SK-N-SH treated with all-trans-retinoic acid at 6 μM for 48 hours (cell line): ENCODE data around the gene ATP13A2.

Experiments
- CSDC2 ChIP-seq: fragments of 250-450 bp; sonication (Bioruptor Pico); IDR thresholded peaks from 2 replicates; pipeline ENCODE4 v1.5.0; 2020; ENCODE audit warnings: mild to moderate bottlenecking, moderate library complexity
- GLIS3 ChIP-seq: fragments of 250-450 bp; sonication (Bioruptor Pico); IDR thresholded peaks from 2 replicates; pipeline ENCODE4 v1.5.0; 2020; ENCODE audit warnings: mild to moderate bottlenecking, moderate library complexity
- ISL1 ChIP-seq: fragments of 250-450 bp; sonication (Bioruptor Pico); IDR thresholded peaks from 2 replicates; pipeline ENCODE4 v2.1.2; 2022; ENCODE audit warnings: mild to moderate bottlenecking, moderate library complexity
- PPARA ChIP-seq: fragments of 250-450 bp; sonication (Bioruptor Pico); IDR thresholded peaks from 2 replicates; pipeline ENCODE4 v1.5.0; 2020; ENCODE audit warnings: mild to moderate bottlenecking, borderline replicate concordance
- RARB ChIP-seq: fragments of 250-450 bp; sonication (Bioruptor Pico); IDR thresholded peaks from 2 replicates; pipeline ENCODE4 v1.8.0; 2021; ENCODE audit warnings: mild to moderate bottlenecking, moderate library complexity
- ZFP30 ChIP-seq: fragments of 450-650 bp; formaldehyde crosslinking; IDR thresholded peaks from 2 replicates; pipeline ENCODE4 v1.5.0; 2022; ENCODE audit warnings: mild to moderate bottlenecking, moderate library complexity
- ZNF565 ChIP-seq: fragments of 450-650 bp; formaldehyde crosslinking; conservative IDR thresholded peaks from 2 replicates; pipeline ENCODE4 v1.5.0; 2020; ENCODE audit warnings: low read depth, mild to moderate bottlenecking, moderate library complexity
- ZNF70 ChIP-seq: fragments of 450-650 bp; formaldehyde crosslinking; IDR thresholded peaks from 2 replicates; pipeline ENCODE4 v1.5.0; 2020; ENCODE audit warnings: mild to moderate bottlenecking, moderate library complexity
- TF ChIP-seq, protein P1 (sequence below): fragments of 250-450 bp; sonication (Bioruptor Pico); IDR thresholded peaks from 2 replicates; pipeline ENCODE4 v1.8.0; 2021; ENCODE audit warnings: low read depth, mild to moderate bottlenecking, moderate library complexity, borderline replicate concordance
- TF ChIP-seq, protein P2 (sequence below): fragments of 250-450 bp; sonication (Bioruptor Pico); IDR thresholded peaks from 2 replicates; pipeline ENCODE4 v1.5.1; 2021; ENCODE audit warnings: mild to moderate bottlenecking, moderate library complexity
- TF ChIP-seq, protein P3 (sequence below): fragments of 250-450 bp; sonication (Bioruptor Pico); IDR thresholded peaks from 2 replicates; pipeline ENCODE4 v1.8.0; 2020; ENCODE audit warnings: mild to moderate bottlenecking, moderate library complexity, borderline replicate concordance
- TF ChIP-seq, protein P4 (sequence below): fragments of 250-450 bp; sonication (Bioruptor Pico); IDR thresholded peaks from 2 replicates; pipeline ENCODE4 v1.5.0; 2020; ENCODE audit warnings: mild to moderate bottlenecking, moderate library complexity

DNA sequence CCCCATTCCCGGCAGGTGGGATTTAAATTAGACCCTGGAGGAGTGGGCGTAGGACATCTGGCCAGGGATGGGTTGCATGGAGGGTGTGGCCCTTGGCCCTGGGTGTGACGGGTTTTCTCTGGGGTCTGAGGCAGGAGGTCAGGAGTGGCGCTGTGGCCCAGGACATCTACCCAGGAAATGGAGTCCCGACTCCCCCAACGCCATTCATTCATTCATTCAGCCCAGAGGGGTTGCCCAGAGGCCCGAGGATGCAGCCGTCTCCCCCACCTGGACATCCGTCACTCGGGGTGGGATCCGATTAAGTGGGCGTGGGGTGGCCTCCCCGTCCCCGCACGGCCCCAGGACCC is 663 bp downstream of the ATP13A2 start:
- TF ChIP-seq PPARA (CRISPR knock-in tag) = no peak
- no peak for TF ChIP-seq RARB
- TF ChIP-seq ZFP30 = no peak
- TF ChIP-seq, protein P1, sequence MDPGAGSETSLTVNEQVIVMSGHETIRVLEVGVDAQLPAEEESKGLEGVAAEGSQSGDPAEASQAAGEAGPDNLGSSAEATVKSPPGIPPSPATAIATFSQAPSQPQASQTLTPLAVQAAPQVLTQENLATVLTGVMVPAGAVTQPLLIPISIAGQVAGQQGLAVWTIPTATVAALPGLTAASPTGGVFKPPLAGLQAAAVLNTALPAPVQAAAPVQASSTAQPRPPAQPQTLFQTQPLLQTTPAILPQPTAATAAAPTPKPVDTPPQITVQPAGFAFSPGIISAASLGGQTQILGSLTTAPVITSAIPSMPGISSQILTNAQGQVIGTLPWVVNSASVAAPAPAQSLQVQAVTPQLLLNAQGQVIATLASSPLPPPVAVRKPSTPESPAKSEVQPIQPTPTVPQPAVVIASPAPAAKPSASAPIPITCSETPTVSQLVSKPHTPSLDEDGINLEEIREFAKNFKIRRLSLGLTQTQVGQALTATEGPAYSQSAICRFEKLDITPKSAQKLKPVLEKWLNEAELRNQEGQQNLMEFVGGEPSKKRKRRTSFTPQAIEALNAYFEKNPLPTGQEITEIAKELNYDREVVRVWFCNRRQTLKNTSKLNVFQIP (CRISPR knock-in tag) = no peak
- TF ChIP-seq ZNF565 = no peak
- TF ChIP-seq, protein P2, sequence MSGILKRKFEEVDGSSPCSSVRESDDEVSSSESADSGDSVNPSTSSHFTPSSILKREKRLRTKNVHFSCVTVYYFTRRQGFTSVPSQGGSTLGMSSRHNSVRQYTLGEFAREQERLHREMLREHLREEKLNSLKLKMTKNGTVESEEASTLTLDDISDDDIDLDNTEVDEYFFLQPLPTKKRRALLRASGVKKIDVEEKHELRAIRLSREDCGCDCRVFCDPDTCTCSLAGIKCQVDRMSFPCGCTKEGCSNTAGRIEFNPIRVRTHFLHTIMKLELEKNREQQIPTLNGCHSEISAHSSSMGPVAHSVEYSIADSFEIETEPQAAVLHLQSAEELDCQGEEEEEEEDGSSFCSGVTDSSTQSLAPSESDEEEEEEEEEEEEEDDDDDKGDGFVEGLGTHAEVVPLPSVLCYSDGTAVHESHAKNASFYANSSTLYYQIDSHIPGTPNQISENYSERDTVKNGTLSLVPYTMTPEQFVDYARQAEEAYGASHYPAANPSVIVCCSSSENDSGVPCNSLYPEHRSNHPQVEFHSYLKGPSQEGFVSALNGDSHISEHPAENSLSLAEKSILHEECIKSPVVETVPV (CRISPR knock-in tag) = no peak
- TF ChIP-seq, protein P3, sequence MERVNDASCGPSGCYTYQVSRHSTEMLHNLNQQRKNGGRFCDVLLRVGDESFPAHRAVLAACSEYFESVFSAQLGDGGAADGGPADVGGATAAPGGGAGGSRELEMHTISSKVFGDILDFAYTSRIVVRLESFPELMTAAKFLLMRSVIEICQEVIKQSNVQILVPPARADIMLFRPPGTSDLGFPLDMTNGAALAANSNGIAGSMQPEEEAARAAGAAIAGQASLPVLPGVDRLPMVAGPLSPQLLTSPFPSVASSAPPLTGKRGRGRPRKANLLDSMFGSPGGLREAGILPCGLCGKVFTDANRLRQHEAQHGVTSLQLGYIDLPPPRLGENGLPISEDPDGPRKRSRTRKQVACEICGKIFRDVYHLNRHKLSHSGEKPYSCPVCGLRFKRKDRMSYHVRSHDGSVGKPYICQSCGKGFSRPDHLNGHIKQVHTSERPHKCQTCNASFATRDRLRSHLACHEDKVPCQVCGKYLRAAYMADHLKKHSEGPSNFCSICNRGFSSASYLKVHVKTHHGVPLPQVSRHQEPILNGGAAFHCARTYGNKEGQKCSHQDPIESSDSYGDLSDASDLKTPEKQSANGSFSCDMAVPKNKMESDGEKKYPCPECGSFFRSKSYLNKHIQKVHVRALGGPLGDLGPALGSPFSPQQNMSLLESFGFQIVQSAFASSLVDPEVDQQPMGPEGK (CRISPR knock-in tag) = no peak
- TF ChIP-seq, protein P4, sequence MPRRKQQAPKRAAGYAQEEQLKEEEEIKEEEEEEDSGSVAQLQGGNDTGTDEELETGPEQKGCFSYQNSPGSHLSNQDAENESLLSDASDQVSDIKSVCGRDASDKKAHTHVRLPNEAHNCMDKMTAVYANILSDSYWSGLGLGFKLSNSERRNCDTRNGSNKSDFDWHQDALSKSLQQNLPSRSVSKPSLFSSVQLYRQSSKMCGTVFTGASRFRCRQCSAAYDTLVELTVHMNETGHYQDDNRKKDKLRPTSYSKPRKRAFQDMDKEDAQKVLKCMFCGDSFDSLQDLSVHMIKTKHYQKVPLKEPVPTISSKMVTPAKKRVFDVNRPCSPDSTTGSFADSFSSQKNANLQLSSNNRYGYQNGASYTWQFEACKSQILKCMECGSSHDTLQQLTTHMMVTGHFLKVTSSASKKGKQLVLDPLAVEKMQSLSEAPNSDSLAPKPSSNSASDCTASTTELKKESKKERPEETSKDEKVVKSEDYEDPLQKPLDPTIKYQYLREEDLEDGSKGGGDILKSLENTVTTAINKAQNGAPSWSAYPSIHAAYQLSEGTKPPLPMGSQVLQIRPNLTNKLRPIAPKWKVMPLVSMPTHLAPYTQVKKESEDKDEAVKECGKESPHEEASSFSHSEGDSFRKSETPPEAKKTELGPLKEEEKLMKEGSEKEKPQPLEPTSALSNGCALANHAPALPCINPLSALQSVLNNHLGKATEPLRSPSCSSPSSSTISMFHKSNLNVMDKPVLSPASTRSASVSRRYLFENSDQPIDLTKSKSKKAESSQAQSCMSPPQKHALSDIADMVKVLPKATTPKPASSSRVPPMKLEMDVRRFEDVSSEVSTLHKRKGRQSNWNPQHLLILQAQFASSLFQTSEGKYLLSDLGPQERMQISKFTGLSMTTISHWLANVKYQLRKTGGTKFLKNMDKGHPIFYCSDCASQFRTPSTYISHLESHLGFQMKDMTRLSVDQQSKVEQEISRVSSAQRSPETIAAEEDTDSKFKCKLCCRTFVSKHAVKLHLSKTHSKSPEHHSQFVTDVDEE (CRISPR knock-in tag) = no peak
- TF ChIP-seq ZNF70 = no peak
- no peak for TF ChIP-seq CSDC2
- no peak for TF ChIP-seq GLIS3 (CRISPR knock-in tag)
- TF ChIP-seq ISL1 (CRISPR knock-in tag) = no peak
